Measurements from ENCODE around the gene NRTN.

- TF ChIP-seq CTCF (IDR thresholded peaks at IDR 0.05) (no peak), POLR2A (IDR thresholded peaks at IDR 0.05; ENCODE audit: low read depth) (no peak)
These were observed 52.6 kb downstream of the NRTN start for GRCh38 chr19:5857203-5858081.
